ENCODE data around the gene KCNK5.

KCNK5 gene

GRCh38 chr6:39243809-39244208 lies 14.5 kb upstream of the KCNK5 start:
- Histone ChIP-seq H3K9ac (ENCODE audit: low read length in 2 of 2) (no peak overlapping the region), H3K4me1 (ENCODE audit: control insufficient read depth, insufficient read depth, low read length) (peaks cover 5% of the 10 kb centered on the region), H3K27ac (ENCODE audit: low read length) (no peak overlapping the region), H3K36me3 (ENCODE audit: control insufficient read depth in 2 of 2, insufficient read depth in 2 of 2, low read length in 2 of 2) (no peaks in the 10 kb centered on the region), H3K27me3 (ENCODE audit: control insufficient read depth in 1 of 2, insufficient read depth in 2 of 2, low read length in 2 of 2) (peaks cover 0 to 3% of the 10 kb centered on the region in 2 donors), H3K9me3 (ENCODE audit: control insufficient read depth in 2 of 2, low read length in 2 of 2) (no peaks in the 10 kb centered on the region), H3K4me3 (ENCODE audit: low read length in 2 of 2) (no peak overlapping the region)

GRCh38 chr6:39240155-39240757 lies 11.0 kb upstream of the KCNK5 start:
- Histone ChIP-seq H3K4me3 (ENCODE audit: low read length in 2 of 2) (no peak overlapping the region), H3K27ac (ENCODE audit: low read length) (no peak overlapping the region), H3K36me3 (ENCODE audit: control insufficient read depth in 2 of 2, insufficient read depth in 2 of 2, low read length in 2 of 2) (no peaks in the 10 kb centered on the region), H3K9me3 (ENCODE audit: control insufficient read depth in 2 of 2, low read length in 2 of 2) (no peaks in the 10 kb centered on the region), H3K9ac (ENCODE audit: low read length in 2 of 2) (no peak overlapping the region), H3K4me1 (ENCODE audit: control insufficient read depth, insufficient read depth, low read length) (peaks cover 5% of the 10 kb centered on the region), H3K27me3 (ENCODE audit: control insufficient read depth in 1 of 2, insufficient read depth in 2 of 2, low read length in 2 of 2) (peaks cover 0 to 3% of the 10 kb centered on the region in 2 donors)

DNA sequence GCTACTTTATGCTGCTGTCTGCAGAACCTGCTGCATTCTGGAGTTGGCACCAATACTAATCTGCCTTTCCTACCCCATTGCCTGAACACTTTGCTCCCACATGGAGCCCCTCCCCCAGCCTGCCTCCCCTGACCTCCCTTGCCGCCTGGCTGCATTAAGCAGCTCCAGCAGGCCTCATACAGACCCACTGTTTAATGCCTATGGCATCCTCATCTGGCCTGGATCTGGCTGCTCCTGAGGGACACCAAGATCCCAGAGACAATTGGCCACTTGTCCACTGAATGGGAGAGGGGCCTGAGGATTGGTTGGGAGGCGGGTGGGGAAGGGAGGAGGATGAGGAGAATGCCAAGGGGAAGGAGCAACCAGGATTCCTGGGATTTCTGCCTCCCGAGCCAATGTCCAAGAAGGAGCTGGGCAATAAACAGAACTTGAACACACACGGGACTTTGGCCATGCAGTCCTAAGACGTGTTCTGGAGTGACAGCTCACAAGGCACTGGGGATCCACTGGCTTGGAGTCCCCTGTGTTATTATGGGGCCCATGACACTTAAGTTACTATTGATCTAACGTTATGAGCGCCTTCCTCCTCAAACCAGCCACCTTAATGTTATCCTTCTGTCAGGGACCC lies 10.4 kb upstream of the KCNK5 start:
- Histone ChIP-seq H3K36me3 (ENCODE audit: control insufficient read depth in 2 of 2, insufficient read depth in 2 of 2, low read length in 2 of 2) (no peaks in the 10 kb centered on the region), H3K27me3 (ENCODE audit: control insufficient read depth in 1 of 2, insufficient read depth in 2 of 2, low read length in 2 of 2) (peaks cover 0 to 3% of the 10 kb centered on the region in 2 donors), H3K9me3 (ENCODE audit: control insufficient read depth in 2 of 2, low read length in 2 of 2) (no peaks in the 10 kb centered on the region), H3K4me1 (ENCODE audit: control insufficient read depth, insufficient read depth, low read length) (peaks cover 5% of the 10 kb centered on the region), H3K4me3 (ENCODE audit: low read length in 2 of 2) (no peak overlapping the region), H3K27ac (ENCODE audit: low read length) (no peak overlapping the region), H3K9ac (ENCODE audit: low read length in 2 of 2) (no peak overlapping the region)

DNA sequence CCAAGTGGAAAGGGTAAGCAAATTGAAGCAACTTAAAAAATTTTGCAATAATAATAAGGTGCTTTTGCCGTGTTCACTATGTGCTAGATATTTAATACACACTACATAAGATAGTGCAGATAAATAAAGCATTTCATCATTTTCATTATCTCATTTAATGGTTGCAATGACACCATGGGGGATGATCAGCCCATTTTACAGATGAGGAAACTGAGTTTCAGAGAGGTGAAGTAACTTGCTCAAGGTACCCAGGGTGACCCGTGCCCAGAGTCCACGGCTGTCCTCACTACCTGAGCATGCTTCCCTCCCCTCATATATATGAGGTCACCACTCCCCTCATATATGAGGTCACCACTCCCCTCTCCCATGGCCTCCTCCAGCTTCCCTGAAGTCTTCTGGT lies 7.5 kb upstream of the KCNK5 start:
- Histone ChIP-seq H3K9ac (ENCODE audit: low read length in 2 of 2) (no peak overlapping the region), H3K27ac (ENCODE audit: low read length) (no peak overlapping the region), H3K27me3 (ENCODE audit: control insufficient read depth in 1 of 2, insufficient read depth in 2 of 2, low read length in 2 of 2) (no peaks in the 10 kb centered on the region), H3K9me3 (ENCODE audit: control insufficient read depth in 2 of 2, low read length in 2 of 2) (no peaks in the 10 kb centered on the region), H3K4me3 (ENCODE audit: low read length in 2 of 2) (no peak overlapping the region), H3K4me1 (ENCODE audit: control insufficient read depth, insufficient read depth, low read length) (no peaks in the 10 kb centered on the region), H3K36me3 (ENCODE audit: control insufficient read depth in 2 of 2, insufficient read depth in 2 of 2, low read length in 2 of 2) (no peaks in the 10 kb centered on the region)

DNA sequence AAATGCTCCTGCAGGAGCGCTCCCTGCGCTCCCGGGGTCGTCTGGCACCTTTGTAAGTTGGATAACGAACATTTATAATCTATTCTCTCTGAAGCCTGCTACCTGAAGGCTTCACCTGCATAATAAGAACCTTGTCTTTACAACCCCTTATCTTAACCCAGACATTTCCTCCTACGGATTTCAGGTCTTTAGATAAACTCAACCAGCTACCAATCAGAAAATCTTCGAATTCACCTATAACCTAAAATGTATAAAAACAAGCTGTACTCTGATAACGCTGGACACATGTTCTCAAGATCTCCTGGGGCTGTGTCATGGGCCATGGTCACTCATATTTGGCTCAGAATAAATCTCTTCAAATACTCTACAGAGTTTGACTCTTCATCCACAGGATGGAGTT lies 4.1 kb upstream of the KCNK5 start:
- Histone ChIP-seq H3K27me3 (ENCODE audit: control insufficient read depth in 1 of 2, insufficient read depth in 2 of 2, low read length in 2 of 2) (peaks cover 7 to 13% of the 10 kb centered on the region in 2 donors), H3K4me3 (ENCODE audit: low read length in 2 of 2) (no peak overlapping the region), H3K9ac (ENCODE audit: low read length in 2 of 2) (no peak overlapping the region), H3K4me1 (ENCODE audit: control insufficient read depth, insufficient read depth, low read length) (peaks cover 10% of the 10 kb centered on the region), H3K36me3 (ENCODE audit: control insufficient read depth in 2 of 2, insufficient read depth in 2 of 2, low read length in 2 of 2) (no peaks in the 10 kb centered on the region), H3K9me3 (ENCODE audit: control insufficient read depth in 2 of 2, low read length in 2 of 2) (no peaks in the 10 kb centered on the region), H3K27ac (ENCODE audit: low read length) (no peak overlapping the region)

- H3K4me3 ChIP-seq (ENCODE audit: low read length in 2 of 2): no peak overlapping the region
- H3K27me3 ChIP-seq (ENCODE audit: control insufficient read depth in 1 of 2, insufficient read depth in 2 of 2, low read length in 2 of 2): peaks cover 20 to 22% of the 10 kb centered on the region in 2 donors
- H3K27ac ChIP-seq (ENCODE audit: low read length): no peak overlapping the region
- peaks cover 12% of the 10 kb centered on the region for H3K4me1 ChIP-seq (ENCODE audit: control insufficient read depth, insufficient read depth, low read length)
- H3K36me3 ChIP-seq (ENCODE audit: control insufficient read depth in 2 of 2, insufficient read depth in 2 of 2, low read length in 2 of 2): no peaks in the 10 kb centered on the region
- no peak overlapping the region for H3K9ac ChIP-seq (ENCODE audit: low read length in 2 of 2)
- H3K9me3 ChIP-seq (ENCODE audit: control insufficient read depth in 2 of 2, low read length in 2 of 2): no peaks in the 10 kb centered on the region
Observed at GRCh38 chr6:39231521-39232243, 2.4 kb upstream of the KCNK5 start.

- peaks cover 12% of the 10 kb centered on the region for H3K4me1 ChIP-seq (ENCODE audit: control insufficient read depth, insufficient read depth, low read length)
- H3K9ac ChIP-seq (ENCODE audit: low read length in 2 of 2): no peak overlapping the region
- H3K27me3 ChIP-seq (ENCODE audit: control insufficient read depth in 1 of 2, insufficient read depth in 2 of 2, low read length in 2 of 2): peaks cover 22 to 26% of the 10 kb centered on the region in 2 donors
- H3K9me3 ChIP-seq (ENCODE audit: control insufficient read depth in 2 of 2, low read length in 2 of 2): no peaks in the 10 kb centered on the region
- no peaks in the 10 kb centered on the region for H3K36me3 ChIP-seq (ENCODE audit: control insufficient read depth in 2 of 2, insufficient read depth in 2 of 2, low read length in 2 of 2)
- no peak overlapping the region for H3K27ac ChIP-seq (ENCODE audit: low read length)
- no peak overlapping the region for H3K4me3 ChIP-seq (ENCODE audit: low read length in 2 of 2)
Observed at GRCh38 chr6:39230654-39231035, 1.4 kb upstream of the KCNK5 start.

- Histone ChIP-seq H3K9ac (ENCODE audit: low read length in 2 of 2) (no peak overlapping the region), H3K36me3 (ENCODE audit: control insufficient read depth in 2 of 2, insufficient read depth in 2 of 2, low read length in 2 of 2) (no peaks in the 10 kb centered on the region), H3K27ac (ENCODE audit: low read length) (no peak overlapping the region), H3K4me1 (ENCODE audit: control insufficient read depth, insufficient read depth, low read length) (peaks cover 14% of the 10 kb centered on the region), H3K4me3 (ENCODE audit: low read length in 2 of 2) (peak overlapping the region; percentile 58 to 73), H3K27me3 (ENCODE audit: control insufficient read depth in 1 of 2, insufficient read depth in 2 of 2, low read length in 2 of 2) (peaks cover 22 to 28% of the 10 kb centered on the region in 2 donors), H3K9me3 (ENCODE audit: control insufficient read depth in 2 of 2, low read length in 2 of 2) (no peaks in the 10 kb centered on the region)
Observed at GRCh38 chr6:39228111-39228971, 934 bp downstream of the KCNK5 start.

- no peak overlapping the region for H3K27ac ChIP-seq (ENCODE audit: low read length)
- peaks cover 14% of the 10 kb centered on the region for H3K4me1 ChIP-seq (ENCODE audit: control insufficient read depth, insufficient read depth, low read length)
- no peaks in the 10 kb centered on the region for H3K9me3 ChIP-seq (ENCODE audit: control insufficient read depth in 2 of 2, low read length in 2 of 2)
- peak overlapping the region in 1 of 2 donors; percentile 73 for H3K4me3 ChIP-seq (ENCODE audit: low read length in 2 of 2)
- H3K27me3 ChIP-seq (ENCODE audit: control insufficient read depth in 1 of 2, insufficient read depth in 2 of 2, low read length in 2 of 2): peaks cover 22 to 28% of the 10 kb centered on the region in 2 donors
- no peaks in the 10 kb centered on the region for H3K36me3 ChIP-seq (ENCODE audit: control insufficient read depth in 2 of 2, insufficient read depth in 2 of 2, low read length in 2 of 2)
- no peak overlapping the region for H3K9ac ChIP-seq (ENCODE audit: low read length in 2 of 2)
Observed at GRCh38 chr6:39227476-39227875, 1.8 kb downstream of the KCNK5 start.

- Histone ChIP-seq H3K9ac (ENCODE audit: low read length in 2 of 2) (no peak overlapping the region), H3K4me1 (ENCODE audit: control insufficient read depth, insufficient read depth, low read length) (peaks cover 14% of the 10 kb centered on the region), H3K27me3 (ENCODE audit: control insufficient read depth in 1 of 2, insufficient read depth in 2 of 2, low read length in 2 of 2) (peaks cover 22 to 28% of the 10 kb centered on the region in 2 donors), H3K27ac (ENCODE audit: low read length) (no peak overlapping the region), H3K9me3 (ENCODE audit: control insufficient read depth in 2 of 2, low read length in 2 of 2) (no peaks in the 10 kb centered on the region), H3K36me3 (ENCODE audit: control insufficient read depth in 2 of 2, insufficient read depth in 2 of 2, low read length in 2 of 2) (no peaks in the 10 kb centered on the region), H3K4me3 (ENCODE audit: low read length in 2 of 2) (peak overlapping the region in 1 of 2 donors; percentile 15)
Observed at GRCh38 chr6:39226639-39227329, 2.5 kb downstream of the KCNK5 start.

Data from stomach smooth muscle (tissue), 2 donors.